HTERT RPE-1 (cell line): ENCODE data around the gene L1CAM.

ENCODE experiments used
- in situ Hi-C: fragments of 300-500 bp; cut with MboI; formaldehyde crosslinking; loops from 4 replicates; pipeline ENCODE4 v1.14.3; 2020; ENCODE audit warnings: low sequenced_read_pairs

Gene L1CAM

DNA sequence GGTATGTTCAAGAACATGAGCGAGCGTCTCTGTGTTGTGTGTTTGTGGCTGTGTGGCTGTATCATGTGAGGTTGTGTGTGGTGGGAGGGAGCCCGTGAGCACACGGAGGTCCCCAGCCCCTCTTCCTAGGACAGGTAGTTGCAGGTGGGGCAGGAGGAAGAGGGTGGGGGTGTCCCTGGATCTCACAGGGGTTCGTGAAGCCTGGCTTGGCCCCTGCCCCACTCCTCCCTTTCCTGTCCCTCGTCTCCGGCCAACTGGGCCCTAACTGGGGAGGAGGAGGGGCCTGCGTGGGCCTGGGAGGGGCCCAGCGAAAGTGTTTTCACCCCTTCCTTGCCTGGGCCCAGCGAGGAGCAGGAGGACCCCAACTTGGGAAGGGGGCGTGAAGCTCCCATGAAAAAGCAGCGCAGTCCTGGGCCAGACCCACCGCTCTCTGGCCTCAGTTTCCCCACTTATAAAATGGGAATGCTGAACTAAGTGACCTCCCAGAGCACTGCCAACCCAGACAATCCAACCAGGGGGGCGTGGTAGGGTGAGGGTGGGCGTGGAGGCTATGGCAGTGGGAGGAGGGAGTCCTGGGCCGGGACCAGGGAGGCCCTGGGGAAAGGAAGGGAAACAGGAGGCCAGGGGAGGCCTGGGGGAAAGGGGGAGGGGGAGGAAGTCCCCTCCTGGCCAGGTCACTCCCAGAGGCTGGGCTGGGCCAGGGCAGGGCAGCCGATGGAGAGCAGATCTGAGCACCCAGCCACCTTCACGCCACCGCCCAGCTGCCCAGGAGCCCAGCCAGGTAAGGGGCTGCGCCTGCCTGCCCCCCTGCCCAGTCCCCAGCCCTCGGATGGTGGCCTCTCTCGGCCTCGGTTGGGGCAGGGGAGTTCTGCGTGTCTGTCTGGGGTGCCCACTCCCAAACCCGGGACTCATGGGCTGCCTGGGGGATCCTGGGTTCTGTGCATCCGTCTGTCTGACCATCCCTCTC, 18.3 kb upstream of the L1CAM start, which contains the start of gene AVPR2:
Gene AVPR2, plus strand, starts transcription at position 683 of the 967 bp plus-strand sequence. CDS start 473 bp downstream, outside the sequence.
- in situ Hi-C loops, result no loop called here

DNA sequence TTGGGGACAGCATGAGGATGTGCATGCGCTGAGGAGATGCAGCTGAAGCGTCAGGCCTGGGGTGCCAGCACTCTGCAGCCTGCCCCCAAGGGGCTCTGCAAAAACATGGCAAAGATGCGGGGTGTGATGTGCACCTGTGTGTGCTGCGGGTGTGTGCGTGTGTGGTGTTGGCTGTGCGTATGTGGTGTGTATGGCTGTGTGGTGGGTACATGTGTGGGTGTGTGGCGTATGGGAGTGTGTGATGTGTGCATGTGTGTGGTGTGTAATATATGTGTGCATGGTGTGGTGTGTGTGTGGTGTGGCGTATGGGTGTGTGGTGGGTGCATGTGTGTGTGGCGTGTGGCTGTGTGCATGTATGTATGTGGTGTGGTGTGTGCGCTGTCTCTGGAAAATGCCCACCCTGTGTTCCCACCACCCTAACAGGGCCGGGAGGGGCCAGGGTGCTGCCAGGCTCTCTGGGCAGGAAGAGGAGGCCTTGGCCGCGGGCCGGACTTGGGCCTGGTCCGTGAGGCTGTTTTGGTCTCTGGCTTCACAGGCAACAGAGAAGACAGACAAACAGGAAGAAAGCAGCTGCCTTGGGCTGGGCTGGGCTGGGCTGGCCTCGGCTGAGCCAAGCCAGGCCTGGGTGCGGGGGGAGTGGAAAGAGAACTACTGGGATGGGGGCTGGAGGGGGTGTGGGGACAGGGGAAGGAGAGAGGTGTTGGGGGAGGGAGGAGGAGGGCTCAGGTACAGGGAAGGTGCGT, 17.4 kb upstream of the L1CAM start:
- in situ Hi-C loops, result no loop called here

- in situ Hi-C loops, result no loop called here
Measured at GRCh38 chrX:153902385-153902784, 16.4 kb upstream of the L1CAM start.

GRCh38 chrX:153901753-153902140, 15.8 kb upstream of the L1CAM start:
- in situ Hi-C loops, result no loop called here

- in situ Hi-C loops, result no loop called here
Measured at GRCh38 chrX:153900831-153901752, 15.1 kb upstream of the L1CAM start.

DNA sequence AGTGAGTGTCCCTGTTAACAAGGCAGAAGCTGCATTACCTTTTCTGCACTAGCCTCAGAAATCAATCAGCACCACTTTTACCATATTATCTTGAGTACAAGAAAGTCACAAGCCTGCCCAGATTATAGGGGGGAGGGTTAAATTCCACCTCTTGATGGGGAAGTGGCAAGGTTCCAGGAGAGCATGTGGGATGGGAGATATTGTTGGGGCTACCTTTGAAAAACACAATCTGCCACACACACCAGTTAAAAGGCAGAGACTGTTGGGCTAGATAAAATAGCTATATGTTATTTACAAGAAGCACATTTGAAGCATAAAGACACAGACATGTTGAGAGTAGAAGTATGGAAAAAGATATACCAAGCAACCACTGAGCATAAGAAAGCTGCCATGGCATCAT, 11.9 kb upstream of the L1CAM start:
- in situ Hi-C loops, result no loop called here

- in situ Hi-C loops, result no loop called here
Measured at GRCh38 chrX:153889123-153889522, 3.1 kb upstream of the L1CAM start.

DNA sequence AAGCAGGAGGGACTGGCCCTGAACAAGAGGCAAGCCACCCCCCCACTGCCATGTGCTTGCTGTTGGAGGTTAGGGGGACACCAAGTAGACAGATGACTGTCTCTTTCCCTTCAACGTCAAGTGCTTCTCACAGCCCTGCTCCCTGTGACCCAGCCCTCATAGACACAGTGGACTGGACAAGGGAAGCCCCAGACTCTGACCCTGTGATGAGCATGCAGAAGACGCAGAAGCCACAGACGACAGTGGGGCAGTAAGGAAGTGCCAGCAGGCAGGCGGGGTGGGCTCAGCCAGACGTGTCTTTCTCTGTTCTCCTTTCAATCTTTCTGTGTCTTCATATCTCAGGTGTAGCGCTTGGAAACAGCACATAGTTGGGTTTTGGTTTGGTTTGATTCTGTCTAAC, 2.4 kb upstream of the L1CAM start:
- in situ Hi-C loops, result no loop called here

- in situ Hi-C loops, result no loop called here
Measured at GRCh38 chrX:153887385-153887784, 1.4 kb upstream of the L1CAM start.

DNA sequence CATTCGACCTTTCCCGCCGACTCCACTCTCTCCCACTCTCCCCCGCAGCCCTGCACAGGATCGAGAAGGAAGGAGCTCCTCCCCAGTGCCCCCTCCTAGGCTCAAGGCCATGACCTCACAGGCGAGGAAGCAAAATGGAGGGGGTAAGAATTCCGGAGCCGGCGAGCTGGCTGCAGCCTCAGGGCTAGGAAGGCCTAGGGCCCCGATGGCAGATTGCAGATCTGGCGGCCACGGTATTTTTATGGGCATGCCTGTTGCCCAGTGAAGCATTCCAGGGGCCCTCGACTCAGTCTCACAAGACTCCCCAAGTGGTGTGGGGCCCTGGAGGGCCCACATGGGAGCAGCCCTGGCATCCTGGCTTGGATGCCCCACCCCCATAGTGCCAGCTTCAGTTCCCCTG, 942 bp upstream of the L1CAM start:
- in situ Hi-C loops, result no loop called here

DNA sequence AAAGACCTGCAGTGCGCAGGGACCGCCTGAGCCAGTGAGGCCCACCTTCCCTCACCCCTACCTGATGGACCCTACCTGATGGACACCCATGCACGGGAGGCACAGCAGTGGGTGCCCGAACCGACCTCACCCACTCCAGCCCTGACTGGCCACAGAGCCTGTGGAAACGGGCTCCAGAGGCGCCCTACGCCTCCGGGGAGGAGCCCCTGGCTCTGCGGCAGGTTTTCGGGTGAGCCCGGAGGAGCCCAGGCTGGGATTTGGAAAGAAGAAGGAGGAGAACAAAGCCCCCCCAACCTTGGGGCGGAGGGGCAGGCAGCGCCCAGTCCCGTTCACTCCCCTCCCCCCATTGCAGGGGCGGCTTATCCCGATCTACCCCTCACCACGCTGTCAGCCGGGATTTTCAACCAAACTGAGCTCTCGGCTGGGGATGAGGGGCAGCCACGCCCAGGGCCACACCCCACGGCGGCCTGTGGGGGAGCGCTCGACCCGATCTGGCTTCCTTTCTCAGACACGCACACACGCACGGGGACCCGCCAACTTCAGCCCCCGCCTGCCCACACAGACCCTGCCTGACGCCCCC, 675 bp downstream of the L1CAM start:
- in situ Hi-C loops, result no loop called here

- in situ Hi-C loops, result no loop called here
Measured at GRCh38 chrX:153884590-153884989, 1.4 kb downstream of the L1CAM start.

DNA sequence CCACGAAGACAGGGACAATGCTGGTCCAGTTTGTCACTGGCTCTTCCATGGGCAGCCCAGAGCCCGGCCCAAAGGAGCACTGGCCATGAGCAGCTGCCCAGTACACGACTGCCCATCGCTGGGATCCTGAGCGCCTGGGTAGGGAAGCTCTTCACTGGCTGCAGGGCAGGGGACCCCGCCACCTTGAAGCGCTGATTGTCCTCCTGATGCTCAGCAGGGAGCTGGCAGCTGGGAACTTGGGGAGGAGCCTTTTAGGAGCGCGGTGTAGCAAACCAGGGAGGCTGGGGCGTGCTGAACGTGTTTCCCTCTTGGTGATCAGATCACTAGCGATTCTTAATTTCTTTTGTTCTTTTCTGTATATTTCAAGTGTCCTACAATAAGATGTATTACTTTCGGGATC, 1.8 kb downstream of the L1CAM start:
- in situ Hi-C loops, result no loop called here

- in situ Hi-C loops, result no loop called here
Measured at GRCh38 chrX:153883163-153883843, 2.7 kb downstream of the L1CAM start.

GRCh38 chrX:153882557-153882956, 3.4 kb downstream of the L1CAM start:
- in situ Hi-C loops, result no loop called here

GRCh38 chrX:153882086-153882498, 3.9 kb downstream of the L1CAM start:
- in situ Hi-C loops, result no loop called here

DNA sequence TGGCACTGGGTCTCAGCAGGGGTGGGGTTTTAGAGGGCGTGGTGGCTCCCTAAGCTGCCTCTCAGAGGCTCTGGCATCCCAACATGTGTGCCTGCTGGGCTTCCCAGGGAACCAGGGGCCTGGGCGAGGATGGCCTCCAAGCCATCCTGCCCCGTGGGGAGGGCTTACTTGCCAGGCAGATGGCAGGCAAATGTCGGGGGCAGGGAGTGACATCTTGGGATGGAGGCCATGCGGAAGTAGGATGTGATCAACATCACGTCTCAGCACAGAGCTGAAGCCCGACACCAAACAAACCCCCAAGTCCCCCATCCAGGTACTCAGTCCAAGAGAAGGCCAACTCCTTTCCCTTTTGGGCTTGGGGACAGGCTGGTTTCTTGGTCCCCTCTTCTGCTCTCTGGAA, 4.7 kb downstream of the L1CAM start:
- in situ Hi-C loops, result no loop called here

DNA sequence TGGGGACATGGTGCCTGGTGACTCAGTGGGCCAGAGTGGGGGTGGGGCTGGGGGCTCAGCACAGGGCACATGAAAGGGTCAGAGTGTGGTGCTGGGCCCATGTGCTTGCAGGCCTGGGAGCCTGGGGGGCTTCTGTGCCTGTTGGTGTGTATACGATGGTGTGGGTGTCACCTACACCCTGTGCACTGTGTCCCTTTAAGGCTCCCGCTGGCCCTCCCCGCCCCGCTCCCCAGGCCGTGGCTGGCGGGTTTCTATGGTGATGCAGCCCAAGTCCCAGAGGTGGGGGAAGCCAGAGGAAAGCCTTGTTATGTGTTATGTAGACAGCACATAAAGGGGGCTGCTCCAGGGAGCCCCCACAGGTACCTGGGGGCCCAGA, 5.5 kb downstream of the L1CAM start:
- in situ Hi-C loops, result no loop called here

GRCh38 chrX:153879741-153880439, 6.1 kb downstream of the L1CAM start:
- in situ Hi-C loops, result no loop called here
